ENCODE measurements around the gene STRADA. TPM values are rescaled to one million over a fixed set of nuclear protein-coding genes. Genes with fewer than 3 reads are reported as not detected.

Gene STRADA
- total and polyA plus RNA-seq, 2 of the 8 experiments (the other 6 are each of a cell fraction or from before 2014, with no cell fraction given): 35.6 to 43.3 TPM

- TF ChIP-seq RBBP5 (IDR thresholded peaks at IDR 0.05; ENCODE audit: borderline replicate concordance, low read depth, low read length) (no peak), RFX5 (IDR thresholded peaks at IDR 0.05; ENCODE audit: borderline replicate concordance, low read depth, low read length) (no peak), ATF3 (IDR thresholded peaks at IDR 0.05; ENCODE audit: insufficient read depth, low read depth, low read length) (no peak), POLR2AphosphoS5 (IDR thresholded peaks at IDR 0.05; ENCODE audit: low read depth, low read length) (peak; percentile 44; the same call in 1 of the 2 replicates), RXRA (IDR thresholded peaks at IDR 0.05; ENCODE audit: insufficient read depth, low read depth, low read length) (no peak), CBX8 (IDR thresholded peaks at IDR 0.05; ENCODE audit: borderline replicate concordance, low read depth, low read length) (no peak), CTCF (IDR thresholded peaks at IDR 0.05; ENCODE audit: control extremely low read depth in 1 of 3, insufficient read depth in 1 of 3, low read depth in 1 of 3, low read length in 3 of 3) (peak; percentile 23 to 32 (median 23)), GABPA (IDR thresholded peaks at IDR 0.05; ENCODE audit: borderline replicate concordance, insufficient read depth, low read length) (peak; percentile 48; the same call in 1 of the 2 replicates), KDM4A (IDR thresholded peaks at IDR 0.05; ENCODE audit: low read depth, low read length, severe bottlenecking) (peak; percentile 63), PHF8 (conservative IDR thresholded peaks at IDR 0.05; ENCODE audit: low read depth, low read length) (peak; percentile 17)
These were observed 40.8 kb downstream of the STRADA start (continued) for GRCh38 chr17:63700528-63701455.

Data from H1 (cell line).